ENCODE measurements around the gene MBTPS2. TPM values are rescaled to one million over a fixed set of nuclear protein-coding genes. Genes with fewer than 3 reads are reported as not detected.
"Not testable (repeated sequence)": the region's sequence is repeated elsewhere in the genome, so short reads cannot be mapped to it uniquely, and the experiment has no call there.

MBTPS2 gene
- total and polyA plus RNA-seq, 12 donors: 2.0 to 14.2 (median 12.1) TPM

DNA sequence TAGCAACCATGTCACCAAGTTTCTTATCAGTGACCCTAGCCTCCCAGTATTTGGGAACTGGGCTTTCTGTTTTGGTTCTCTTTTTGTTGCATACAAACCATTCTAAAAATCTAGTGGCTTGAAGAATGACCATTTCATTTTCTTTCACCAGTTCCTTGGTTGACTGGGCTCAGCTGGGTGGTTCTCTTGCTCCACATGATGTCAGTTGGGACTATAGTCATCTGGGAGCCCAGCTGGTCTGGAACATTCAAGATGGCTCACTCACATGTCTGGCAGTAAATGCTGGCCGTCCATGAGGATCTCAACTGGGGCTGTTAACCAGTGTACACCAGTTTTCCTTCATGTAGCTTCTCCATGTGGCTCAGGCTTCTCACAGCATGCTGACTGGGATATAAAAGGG lies 27.6 kb upstream of the MBTPS2 start:
- no peak for ATAC-seq
- DNase-seq: no peak
- 81 to 82% methylated on average over 1 of the region's 1 CpG for WGBS, 2 donors
- Histone ChIP-seq H3K27me3 (no peaks in the 10 kb centered on the region), H3K9me3 (peaks cover 0 to 8% (median 0%) of the 10 kb centered on the region in 11 donors), H3K36me3 (no peaks in the 10 kb centered on the region), H3K4me1 (no peaks in the 10 kb centered on the region), H3K4me3 (no peak overlapping the region), H3K27ac (no peak overlapping the region)
- TF ChIP-seq, protein P1, sequence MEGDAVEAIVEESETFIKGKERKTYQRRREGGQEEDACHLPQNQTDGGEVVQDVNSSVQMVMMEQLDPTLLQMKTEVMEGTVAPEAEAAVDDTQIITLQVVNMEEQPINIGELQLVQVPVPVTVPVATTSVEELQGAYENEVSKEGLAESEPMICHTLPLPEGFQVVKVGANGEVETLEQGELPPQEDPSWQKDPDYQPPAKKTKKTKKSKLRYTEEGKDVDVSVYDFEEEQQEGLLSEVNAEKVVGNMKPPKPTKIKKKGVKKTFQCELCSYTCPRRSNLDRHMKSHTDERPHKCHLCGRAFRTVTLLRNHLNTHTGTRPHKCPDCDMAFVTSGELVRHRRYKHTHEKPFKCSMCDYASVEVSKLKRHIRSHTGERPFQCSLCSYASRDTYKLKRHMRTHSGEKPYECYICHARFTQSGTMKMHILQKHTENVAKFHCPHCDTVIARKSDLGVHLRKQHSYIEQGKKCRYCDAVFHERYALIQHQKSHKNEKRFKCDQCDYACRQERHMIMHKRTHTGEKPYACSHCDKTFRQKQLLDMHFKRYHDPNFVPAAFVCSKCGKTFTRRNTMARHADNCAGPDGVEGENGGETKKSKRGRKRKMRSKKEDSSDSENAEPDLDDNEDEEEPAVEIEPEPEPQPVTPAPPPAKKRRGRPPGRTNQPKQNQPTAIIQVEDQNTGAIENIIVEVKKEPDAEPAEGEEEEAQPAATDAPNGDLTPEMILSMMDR (IDR thresholded peaks at IDR 0.05): no peak
- intact Hi-C loops (cut with DNase I): no loop called here

DNA sequence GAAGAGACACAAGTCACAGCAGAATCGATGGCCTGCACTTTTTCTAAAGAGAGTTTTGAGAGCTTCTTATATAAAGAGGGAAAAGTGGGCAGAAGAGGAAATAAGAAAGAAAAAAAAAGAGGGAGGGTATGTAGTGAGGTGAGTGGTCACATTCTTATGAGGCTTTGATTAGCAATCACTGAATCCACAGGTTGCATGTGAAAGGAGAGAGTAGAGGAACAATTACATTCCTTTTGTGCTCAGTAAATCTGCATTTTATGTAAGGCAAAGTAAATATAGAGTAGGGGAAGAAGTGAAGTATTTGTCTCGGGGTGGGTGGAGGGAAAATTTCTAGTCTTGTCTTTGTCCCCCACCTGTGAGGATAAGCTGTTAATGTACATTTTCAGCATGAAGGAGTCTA lies 26.8 kb upstream of the MBTPS2 start:
- intact Hi-C loops (cut with DNase I): no loop called here
- WGBS, 2 donors: 82 to 86% methylated on average over 2 of the region's 2 CpGs
- no peaks in the 10 kb centered on the region for H3K27me3 ChIP-seq
- H3K4me1 ChIP-seq: no peaks in the 10 kb centered on the region
- H3K36me3 ChIP-seq: no peaks in the 10 kb centered on the region
- DNase-seq (no peak), ATAC-seq (no peak)
- no peak overlapping the region for H3K4me3 ChIP-seq
- peaks cover 0 to 8% (median 0%) of the 10 kb centered on the region in 11 donors for H3K9me3 ChIP-seq
- TF ChIP-seq, protein P1 (IDR thresholded peaks at IDR 0.05): no peak
- H3K27ac ChIP-seq: no peak overlapping the region

DNA sequence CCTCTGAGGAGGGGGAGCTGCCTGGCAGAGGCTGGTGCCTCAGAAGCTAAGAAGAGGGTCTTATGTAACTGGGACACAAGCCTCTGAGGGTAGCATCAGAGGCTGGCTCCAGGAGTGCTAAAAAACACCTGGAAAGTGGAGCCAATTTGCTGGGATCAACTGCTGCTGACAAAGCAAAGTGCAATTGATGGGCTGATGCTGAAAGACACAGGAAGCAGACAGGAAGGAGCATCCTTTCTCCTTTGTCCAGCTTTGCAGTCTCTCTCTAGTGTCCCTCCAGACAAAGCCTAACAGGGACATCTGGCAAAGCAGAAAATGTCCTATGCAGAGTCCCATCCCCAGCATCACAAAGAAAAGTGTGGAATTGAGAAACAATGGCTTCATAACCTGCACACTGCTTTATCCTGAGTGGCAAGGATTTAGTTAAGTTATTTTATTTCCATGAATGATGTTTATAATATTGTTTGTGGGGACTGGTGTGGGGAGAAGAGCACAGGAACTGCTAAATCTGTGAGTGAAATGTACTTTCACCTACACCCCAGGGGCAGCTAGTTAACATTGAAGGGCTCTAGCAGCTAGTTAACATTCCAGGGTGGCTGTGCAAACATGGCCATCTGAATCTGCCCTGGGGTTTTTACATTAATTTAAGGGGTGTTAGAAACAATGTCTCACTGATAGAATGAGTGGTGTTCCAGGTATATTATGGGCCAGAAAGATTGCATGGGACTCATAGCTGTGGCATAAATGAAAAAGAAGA lies 25.6 kb upstream of the MBTPS2 start:
- no peak overlapping the region for H3K4me3 ChIP-seq
- no peak for ATAC-seq

DNA sequence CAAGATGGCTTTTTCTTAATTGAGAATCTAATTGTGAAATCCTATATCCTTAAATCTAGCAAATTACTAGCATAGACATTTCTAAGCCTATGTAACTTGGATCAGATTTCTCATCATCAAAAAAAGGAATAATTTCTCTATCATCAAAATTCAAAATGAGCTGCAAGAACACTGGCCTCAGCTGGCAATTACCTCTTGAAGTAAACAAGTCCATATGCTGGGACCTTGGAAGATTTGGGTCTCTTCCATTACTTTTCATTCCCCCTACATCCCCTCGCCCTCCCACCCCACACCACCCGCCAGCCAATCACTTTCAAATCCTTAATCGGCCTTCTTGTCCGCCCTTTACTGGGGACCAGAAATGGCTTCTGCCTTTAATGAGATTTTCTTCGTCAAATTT lies 23.3 kb upstream of the MBTPS2 start:
- peaks cover 0 to 8% (median 0%) of the 10 kb centered on the region in 11 donors for H3K9me3 ChIP-seq
- ATAC-seq: no peak
- intact Hi-C loops (cut with DNase I): no loop called here
- H3K4me1 ChIP-seq: no peaks in the 10 kb centered on the region
- 91% methylated on average over 5 of the region's 5 CpGs for WGBS, 2 donors
- H3K27ac ChIP-seq: no peak overlapping the region
- no peak for DNase-seq
- TF ChIP-seq, protein P1 (IDR thresholded peaks at IDR 0.05): no peak
- H3K36me3 ChIP-seq: no peaks in the 10 kb centered on the region
- no peak overlapping the region for H3K4me3 ChIP-seq
- no peaks in the 10 kb centered on the region for H3K27me3 ChIP-seq

More for the DNA sequence above, 25.6 kb upstream of the MBTPS2 start:
- H3K27ac ChIP-seq: no peak overlapping the region
- intact Hi-C loops (cut with DNase I): no loop called here
- TF ChIP-seq, protein P1 (IDR thresholded peaks at IDR 0.05): no peak
- no peaks in the 10 kb centered on the region for H3K27me3 ChIP-seq
- H3K4me1 ChIP-seq: no peaks in the 10 kb centered on the region
- no peaks in the 10 kb centered on the region for H3K36me3 ChIP-seq
- peaks cover 0 to 8% (median 0%) of the 10 kb centered on the region in 11 donors for H3K9me3 ChIP-seq
- no peak for DNase-seq

DNA sequence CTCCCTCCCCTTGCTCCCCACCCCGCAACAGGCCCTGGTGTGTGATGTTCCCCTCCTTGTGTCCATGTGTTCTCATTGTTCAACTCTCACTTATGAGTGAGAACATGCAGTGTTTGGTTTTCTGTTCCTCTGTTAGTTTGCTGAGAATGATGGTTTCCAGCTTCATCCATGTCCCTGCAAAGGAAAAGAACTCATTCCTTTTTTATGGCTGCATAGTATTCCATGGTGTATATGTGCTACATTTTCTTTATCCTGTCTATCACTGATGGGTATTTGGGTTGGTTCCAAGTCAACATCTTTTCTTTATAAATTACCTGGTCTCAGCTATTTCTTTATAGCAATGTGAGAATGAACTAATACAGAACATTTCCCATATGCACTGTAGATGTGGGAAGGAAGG lies 19.2 kb upstream of the MBTPS2 start:
- H3K4me1 ChIP-seq; H3K27ac ChIP-seq; intact Hi-C loops (cut with DNase I); H3K9me3 ChIP-seq; H3K36me3 ChIP-seq; H3K4me3 ChIP-seq; H3K27me3 ChIP-seq; DNase-seq; ATAC-seq: not testable (repeated sequence)
- 96 to 100% methylated on average over 1 of the region's 1 CpG for WGBS, 2 donors
